ENCODE measurements around the gene AGT. TPM values are rescaled to one million over a fixed set of nuclear protein-coding genes. Genes with fewer than 3 reads are reported as not detected.
"Not testable (repeated sequence)": the region's sequence is repeated elsewhere in the genome, so short reads cannot be mapped to it uniquely, and the experiment has no call there.

The AGT gene
- total RNA-seq, 1 experiment from 2014 or later = 41.9 TPM

DNA sequence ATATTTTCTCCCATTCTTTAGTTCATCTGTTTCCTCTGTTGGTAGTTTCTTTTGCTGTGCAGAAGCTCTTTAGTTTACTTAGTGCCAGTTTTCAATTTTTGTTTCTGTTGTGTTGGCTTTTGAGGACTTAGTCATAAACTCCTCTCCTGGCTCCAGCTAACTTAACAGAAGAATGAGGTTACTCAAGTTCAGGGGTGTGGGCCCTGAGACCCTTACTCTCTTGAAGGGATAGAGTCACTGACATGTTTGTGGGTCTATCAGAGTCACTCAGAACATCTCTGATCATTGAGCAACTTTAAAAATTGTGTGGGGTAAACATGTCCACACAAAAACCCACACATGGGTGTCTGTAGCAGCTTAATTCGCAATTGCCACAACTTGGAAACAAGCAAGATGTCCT, 14.2 kb downstream of the AGT start:
- Histone ChIP-seq H3K4me3 (ENCODE audit: low read depth, low read length) (no peak overlapping the region), H3K4me1 (peaks cover 39% of the 10 kb centered on the region), H3K27me3 (replicated peaks; ENCODE audit: control insufficient read depth, insufficient read depth, low read length) (no peaks in the 10 kb centered on the region), H3K9me3 (no peaks in the 10 kb centered on the region), H3K36me3 (ENCODE audit: control insufficient read depth, insufficient read depth, low read length) (peaks cover 3% of the 10 kb centered on the region; the same call in 1 of the 2 replicates)
- Mint-ChIP-seq H3K4me1 (ENCODE audit: low read depth, unreplicated experiment) (peaks cover 46% of the 10 kb centered on the region), H3K4me3 (ENCODE audit: unreplicated experiment) (no peak overlapping the region), H3K27ac (ENCODE audit: unreplicated experiment) (peak overlapping the region; percentile 9), H3K9me3 (ENCODE audit: unreplicated experiment) (no peaks in the 10 kb centered on the region), H3K36me3 (ENCODE audit: insufficient read depth, unreplicated experiment) (peaks cover 20% of the 10 kb centered on the region), H3K27me3 (ENCODE audit: insufficient read depth, unreplicated experiment) (no peaks in the 10 kb centered on the region)
- ChIA-PET CTCF (no interaction called here), POLR2A (no interaction called here)
- TF ChIP-seq, protein P1, sequence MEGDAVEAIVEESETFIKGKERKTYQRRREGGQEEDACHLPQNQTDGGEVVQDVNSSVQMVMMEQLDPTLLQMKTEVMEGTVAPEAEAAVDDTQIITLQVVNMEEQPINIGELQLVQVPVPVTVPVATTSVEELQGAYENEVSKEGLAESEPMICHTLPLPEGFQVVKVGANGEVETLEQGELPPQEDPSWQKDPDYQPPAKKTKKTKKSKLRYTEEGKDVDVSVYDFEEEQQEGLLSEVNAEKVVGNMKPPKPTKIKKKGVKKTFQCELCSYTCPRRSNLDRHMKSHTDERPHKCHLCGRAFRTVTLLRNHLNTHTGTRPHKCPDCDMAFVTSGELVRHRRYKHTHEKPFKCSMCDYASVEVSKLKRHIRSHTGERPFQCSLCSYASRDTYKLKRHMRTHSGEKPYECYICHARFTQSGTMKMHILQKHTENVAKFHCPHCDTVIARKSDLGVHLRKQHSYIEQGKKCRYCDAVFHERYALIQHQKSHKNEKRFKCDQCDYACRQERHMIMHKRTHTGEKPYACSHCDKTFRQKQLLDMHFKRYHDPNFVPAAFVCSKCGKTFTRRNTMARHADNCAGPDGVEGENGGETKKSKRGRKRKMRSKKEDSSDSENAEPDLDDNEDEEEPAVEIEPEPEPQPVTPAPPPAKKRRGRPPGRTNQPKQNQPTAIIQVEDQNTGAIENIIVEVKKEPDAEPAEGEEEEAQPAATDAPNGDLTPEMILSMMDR (IDR thresholded peaks at IDR 0.05; ENCODE audit: insufficient read depth in 1 of 2, low read depth in 1 of 2, low read length in 1 of 2, severe bottlenecking in 1 of 2, unreplicated experiment in 1 of 2) = no peak
- intact Hi-C loops (cut with micrococcal nuclease; ENCODE audit: unreplicated experiment) = no loop called here
- DNase-seq = no peak
- BruUV-seq (replicated peaks) = no TSS peak

DNA sequence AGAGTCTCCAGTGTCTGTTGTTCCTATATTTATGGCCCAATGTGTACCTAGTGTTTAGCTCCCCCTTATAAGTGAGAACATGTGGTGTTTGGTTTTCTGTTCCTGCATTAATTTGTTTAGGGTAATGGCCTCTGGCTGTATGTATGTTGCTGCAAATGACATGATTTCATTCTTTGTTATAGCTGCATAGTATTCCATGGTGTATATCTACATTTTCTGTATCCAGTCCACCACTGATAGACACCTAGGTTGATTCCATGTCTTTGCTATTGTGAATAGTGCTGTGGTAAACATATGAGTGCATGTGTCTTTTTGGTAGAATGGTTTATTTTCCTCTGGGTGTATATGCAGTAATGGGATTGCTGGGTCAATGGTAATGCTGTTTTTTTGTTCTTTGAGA, 15.0 kb downstream of the AGT start:
- H3K4me1 ChIP-seq = peaks cover 31% of the 10 kb centered on the region
- POLR2A ChIA-PET; BruUV-seq (replicated peaks); H3K27ac Mint-ChIP-seq (ENCODE audit: unreplicated experiment); H3K36me3 ChIP-seq (ENCODE audit: control insufficient read depth, insufficient read depth, low read length); H3K4me3 ChIP-seq (ENCODE audit: low read depth, low read length); H3K9me3 Mint-ChIP-seq (ENCODE audit: unreplicated experiment); intact Hi-C loops (cut with micrococcal nuclease; ENCODE audit: unreplicated experiment); DNase-seq; H3K27me3 Mint-ChIP-seq (ENCODE audit: insufficient read depth, unreplicated experiment); H3K4me3 Mint-ChIP-seq (ENCODE audit: unreplicated experiment); H3K27me3 ChIP-seq (replicated peaks; ENCODE audit: control insufficient read depth, insufficient read depth, low read length); H3K9me3 ChIP-seq: not testable (repeated sequence)
- CTCF ChIA-PET = interaction anchor here (0.6 kb wide), 1 partner anchor 57 kb away, joined by 3 read pairs; no protein-coding TSS in a partner anchor
- Mint-ChIP-seq H3K4me1 (ENCODE audit: low read depth, unreplicated experiment) (peaks cover 41% of the 10 kb centered on the region), H3K36me3 (ENCODE audit: insufficient read depth, unreplicated experiment) (peaks cover 23% of the 10 kb centered on the region)

DNA sequence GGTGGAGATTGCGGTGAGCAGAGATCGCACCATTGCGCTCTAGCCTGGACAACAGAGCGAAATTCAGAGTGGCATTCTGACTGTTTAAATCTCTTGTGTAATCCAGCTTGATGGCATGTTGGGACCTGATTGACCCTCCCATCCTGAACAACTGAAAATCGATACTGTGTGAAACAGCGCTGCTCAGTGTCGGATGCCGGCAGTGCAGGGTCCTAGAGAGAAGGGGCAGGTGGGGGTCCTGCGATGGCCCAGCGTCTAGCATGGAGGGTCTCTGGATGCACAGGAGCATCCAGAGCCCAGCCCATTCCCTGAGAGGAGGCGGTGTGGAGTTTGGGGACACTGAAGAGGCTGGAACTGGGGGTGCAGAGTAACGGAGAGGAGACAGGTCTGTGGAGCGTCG, 15.8 kb downstream of the AGT start:
- Histone ChIP-seq H3K4me1 (peaks cover 23% of the 10 kb centered on the region), H3K9me3 (no peaks in the 10 kb centered on the region), H3K27me3 (replicated peaks; ENCODE audit: control insufficient read depth, insufficient read depth, low read length) (no peaks in the 10 kb centered on the region), H3K36me3 (ENCODE audit: control insufficient read depth, insufficient read depth, low read length) (no peaks in the 10 kb centered on the region; the same call in 1 of the 2 replicates), H3K4me3 (ENCODE audit: low read depth, low read length) (no peak overlapping the region)
- ChIA-PET POLR2A (no interaction called here), CTCF (interaction anchor here (0.6 kb wide), 1 partner anchor 56 kb away, joined by 3 read pairs; no protein-coding TSS in a partner anchor)
- H3K4me3 Mint-ChIP-seq (ENCODE audit: unreplicated experiment) = no peak overlapping the region
- peak overlapping the region; percentile 48 for H3K27ac Mint-ChIP-seq (ENCODE audit: unreplicated experiment)
- intact Hi-C loops (cut with micrococcal nuclease; ENCODE audit: unreplicated experiment) = no loop called here
- H3K36me3 Mint-ChIP-seq (ENCODE audit: insufficient read depth, unreplicated experiment) = peaks cover 23% of the 10 kb centered on the region
- no TSS peak for BruUV-seq (replicated peaks)
- TF ChIP-seq, protein P1 (IDR thresholded peaks at IDR 0.05; ENCODE audit: insufficient read depth in 1 of 2, low read depth in 1 of 2, low read length in 1 of 2, severe bottlenecking in 1 of 2, unreplicated experiment in 1 of 2) = no peak
- H3K4me1 Mint-ChIP-seq (ENCODE audit: low read depth, unreplicated experiment) = peaks cover 33% of the 10 kb centered on the region
- no peaks in the 10 kb centered on the region for H3K9me3 Mint-ChIP-seq (ENCODE audit: unreplicated experiment)
- no peaks in the 10 kb centered on the region for H3K27me3 Mint-ChIP-seq (ENCODE audit: insufficient read depth, unreplicated experiment)
- no peak for DNase-seq
